Loucy (cell line): ENCODE data around the gene MRPS35.
"Not testable (repeated sequence)": the region's sequence is repeated elsewhere in the genome, so short reads cannot be mapped to it uniquely, and the experiment has no call there.

Experiments
- H2AFZ ChIP-seq: fragments of 200-600 bp; sonication (generic); 2 replicates; pipeline ENCODE4 v1.6.0; 2016; ENCODE audit warnings: antibody characterized with exemption, mild to moderate bottlenecking, low read length, moderate library complexity
- H3F3A ChIP-seq: fragments of 200-600 bp; 2 replicates; pipeline ENCODE4 v1.6.0; 2016; ENCODE audit warnings: antibody characterized with exemption, low read depth, mild to moderate bottlenecking
- H3K27me3 ChIP-seq: fragments of 200-600 bp; sonication (generic); 2 replicates; pipeline ENCODE4 v1.6.1; 2014; ENCODE audit warnings: low read length, mild to moderate bottlenecking; ENCODE audit not compliant: insufficient read depth, poor library complexity, severe bottlenecking
- H3K36me3 ChIP-seq: fragments of 200-600 bp; sonication (generic); 2 replicates; pipeline ENCODE4 v1.6.1; 2016; ENCODE audit warnings: low read length; ENCODE audit not compliant: insufficient read depth
- H3K4me1 ChIP-seq: fragments of 200-600 bp; sonication (generic); 2 replicates; pipeline ENCODE4 v1.5.1; 2014; ENCODE audit warnings: low read length, mild to moderate bottlenecking; ENCODE audit not compliant: insufficient read depth, poor library complexity, severe bottlenecking
- H3K4me2 ChIP-seq: fragments of 200-600 bp; sonication (generic); 2 replicates; pipeline ENCODE4 v1.6.0; 2014; ENCODE audit warnings: antibody characterized with exemption, low read length, low read depth, mild to moderate bottlenecking; ENCODE audit not compliant: poor library complexity, severe bottlenecking
- H3K4me3 ChIP-seq: fragments of 200-600 bp; sonication (generic); 2 replicates; pipeline ENCODE4 v1.5.1; 2014; ENCODE audit warnings: low read length, mild to moderate bottlenecking, mixed read lengths; ENCODE audit not compliant: poor library complexity, severe bottlenecking
- H3K79me2 ChIP-seq: fragments of 200-600 bp; sonication (generic); 2 replicates; pipeline ENCODE4 v1.6.1; 2014; ENCODE audit warnings: low read length; ENCODE audit not compliant: insufficient read depth
- H3K9ac ChIP-seq: fragments of 200-600 bp; sonication (generic); 2 replicates; pipeline ENCODE4 v1.6.0; 2014; ENCODE audit warnings: mild to moderate bottlenecking, low read depth, low read length, moderate library complexity; ENCODE audit not compliant: poor library complexity, severe bottlenecking
- H3K9me2 ChIP-seq: fragments of 200-600 bp; sonication (generic); replicated peaks from 2 replicates; pipeline ENCODE4 v1.6.1; 2016; ENCODE audit warnings: low read depth, low read length, mixed read lengths
- H3K9me3 ChIP-seq: fragments of 200-600 bp; sonication (generic); 2 replicates; pipeline ENCODE4 v1.6.1; 2014; ENCODE audit warnings: mild to moderate bottlenecking, antibody characterized with exemption, low read length, low read depth; ENCODE audit not compliant: insufficient read depth
- H4K20me1 ChIP-seq: fragments of 200-600 bp; sonication (generic); 2 replicates; pipeline ENCODE4 v1.6.0; 2014; ENCODE audit warnings: antibody characterized with exemption, low read length, mild to moderate bottlenecking; ENCODE audit not compliant: insufficient read depth, poor library complexity, severe bottlenecking
- CTCF ChIP-seq: fragments of 200-600 bp; sonication (generic); conservative IDR thresholded peaks from 2 replicates; pipeline ENCODE4 v1.5.1; 2014; ENCODE audit warnings: mild to moderate bottlenecking, antibody characterized with exemption, low read length
- EZH2phosphoT487 ChIP-seq: fragments of 200-600 bp; IDR thresholded peaks from 2 replicates; pipeline ENCODE4 v1.6.1; 2018; ENCODE audit warnings: antibody characterized with exemption, mild to moderate bottlenecking, moderate library complexity, borderline replicate concordance

The MRPS35 gene

DNA sequence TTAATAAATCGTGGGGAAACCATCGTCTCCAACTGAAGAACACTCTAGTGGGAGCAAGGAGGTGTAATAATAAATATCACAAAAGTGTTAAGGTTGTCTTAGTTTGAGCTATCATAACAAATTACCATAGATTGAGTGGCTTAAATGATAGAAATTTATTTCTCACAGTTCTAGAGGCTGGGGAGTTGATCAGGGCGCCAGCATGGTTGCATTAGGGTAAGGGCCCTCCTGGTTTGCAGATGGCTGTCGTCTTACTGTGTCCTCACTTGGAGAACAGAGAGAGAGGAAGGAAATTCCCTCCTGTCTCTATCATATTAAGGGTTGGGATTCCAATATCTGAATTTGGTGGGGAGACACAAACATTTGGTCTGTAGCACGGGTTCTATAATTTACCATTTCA is 33.0 kb downstream of the MRPS35 start:
- Histone ChIP-seq H3K27me3 (no peaks in the 10 kb centered on the region), H3K9me3 (no peaks in the 10 kb centered on the region), H3K4me2 (no peak overlapping the region), H3K9ac (no peak overlapping the region), H3F3A (no peaks in the 10 kb centered on the region), H2AFZ (no peak overlapping the region), H3K79me2 (peaks cover 5% of the 10 kb centered on the region; the same call in 1 of the 2 replicates), H4K20me1 (no peaks in the 10 kb centered on the region), H3K4me3 (no peak overlapping the region), H3K36me3 (peaks cover 56% of the 10 kb centered on the region), H3K4me1 (no peaks in the 10 kb centered on the region), H3K9me2 (no peaks in the 10 kb centered on the region)
- no peak for TF ChIP-seq CTCF

DNA sequence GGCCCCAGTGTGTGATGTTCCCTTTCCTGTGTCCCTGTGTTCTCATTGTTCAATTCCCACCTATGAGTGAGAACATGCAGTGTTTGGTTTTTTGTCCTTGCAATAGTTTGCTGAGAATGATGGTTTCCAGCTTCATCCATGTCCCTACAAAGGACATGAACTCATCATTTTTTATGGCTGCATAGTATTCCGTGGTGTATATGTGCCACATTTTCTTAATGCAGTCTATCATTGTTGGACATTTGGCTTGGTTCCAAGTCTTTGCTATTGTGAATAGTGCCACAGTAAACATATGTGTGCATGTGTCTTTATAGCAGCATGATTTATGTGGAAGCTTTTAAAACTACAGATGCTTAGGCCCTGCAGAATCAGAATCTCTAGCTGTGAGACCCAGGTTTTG is 35.1 kb downstream of the MRPS35 start:
- not testable (repeated sequence) for H3K27me3 ChIP-seq, H3K79me2 ChIP-seq, H3F3A ChIP-seq, H3K4me2 ChIP-seq, H3K4me3 ChIP-seq, H3K9me2 ChIP-seq, H3K9me3 ChIP-seq, H3K9ac ChIP-seq, H2AFZ ChIP-seq, H3K4me1 ChIP-seq, H4K20me1 ChIP-seq
- H3K36me3 ChIP-seq, result peaks cover 43% of the 10 kb centered on the region

- Histone ChIP-seq H3K27me3 (no peaks in the 10 kb centered on the region), H3K9ac (no peak overlapping the region), H3K79me2 (peaks cover 5% of the 10 kb centered on the region; the same call in 1 of the 2 replicates), H3K9me3 (no peaks in the 10 kb centered on the region), H3K9me2 (no peaks in the 10 kb centered on the region), H4K20me1 (no peaks in the 10 kb centered on the region), H3K36me3 (peaks cover 37% of the 10 kb centered on the region), H3K4me2 (no peak overlapping the region), H3K4me1 (no peaks in the 10 kb centered on the region), H3F3A (no peaks in the 10 kb centered on the region), H2AFZ (no peak overlapping the region), H3K4me3 (no peak overlapping the region)
- TF ChIP-seq CTCF, result no peak
- no peak for TF ChIP-seq EZH2phosphoT487
Measured at GRCh38 chr12:27747111-27747820, 36.6 kb downstream of the MRPS35 start.

GRCh38 chr12:27751386-27752047 is 40.9 kb downstream of the MRPS35 start:
- H2AFZ ChIP-seq, result no peak overlapping the region
- no peaks in the 10 kb centered on the region for H4K20me1 ChIP-seq
- peaks cover 33% of the 10 kb centered on the region for H3K36me3 ChIP-seq
- H3K27me3 ChIP-seq, result no peaks in the 10 kb centered on the region
- no peak overlapping the region for H3K4me3 ChIP-seq
- no peaks in the 10 kb centered on the region for H3K9me2 ChIP-seq
- H3K79me2 ChIP-seq, result peaks cover 5% of the 10 kb centered on the region; the same call in 1 of the 2 replicates
- no peaks in the 10 kb centered on the region for H3K9me3 ChIP-seq
- no peaks in the 10 kb centered on the region for H3K4me1 ChIP-seq
- H3F3A ChIP-seq, result no peaks in the 10 kb centered on the region
- no peak for TF ChIP-seq EZH2phosphoT487
- no peak for TF ChIP-seq CTCF
- H3K9ac ChIP-seq, result no peak overlapping the region
- H3K4me2 ChIP-seq, result no peak overlapping the region
